Left cardiac atrium (tissue), 4 donors: Measurements from ENCODE around the gene ZNF627. TPM values are rescaled to one million over a fixed set of nuclear protein-coding genes. Genes with fewer than 3 reads are reported as not detected.
"Not testable (repeated sequence)": the region's sequence is repeated elsewhere in the genome, so short reads cannot be mapped to it uniquely, and the experiment has no call there.

Experiments
- ATAC-seq, 2 donors: fragments of 200-7000 bp; cut with Tn5 transposase; one replicate each; pipeline ENCODE4 v1.9.1; 2020; ENCODE audit warnings: mild to moderate bottlenecking in 2 of 2, moderate library complexity in 2 of 2
- DNase-seq: peaks from one replicate; pipeline ENCODE4 v3.0.0-alpha.2; 2020
- intact Hi-C, 2 donors: fragments of 100-400 bp; cut with DNase I; formaldehyde crosslinking; loops; one replicate each; pipeline versions ENCODE4 v1.14.1 to v1.15.1; 2022 to 2023
- total RNA-seq, 2 donors: library from RNA; stranded (reverse); fragmentation: NEBNext Ultra II Directional; extraction: Animal tissue kit (Norgen Biotek cat#: 25700); gene quantifications; one replicate each; pipeline ENCODE4 v1.2.1, GENCODE V29; 2021
- donor health status: DM: no; HTN: yes; CAD: no.
- donor health status: DM: no; HTN: yes; CAD: no; lungs with severe emphysema.
- donor health status: DM: yes; HTN: yes; CAD: no.
- donor health status: Dilated cardiomyopathy.

ZNF627 gene
- total RNA-seq, 2 donors from 2014 or later, result 5.1 to 5.4 TPM

DNA sequence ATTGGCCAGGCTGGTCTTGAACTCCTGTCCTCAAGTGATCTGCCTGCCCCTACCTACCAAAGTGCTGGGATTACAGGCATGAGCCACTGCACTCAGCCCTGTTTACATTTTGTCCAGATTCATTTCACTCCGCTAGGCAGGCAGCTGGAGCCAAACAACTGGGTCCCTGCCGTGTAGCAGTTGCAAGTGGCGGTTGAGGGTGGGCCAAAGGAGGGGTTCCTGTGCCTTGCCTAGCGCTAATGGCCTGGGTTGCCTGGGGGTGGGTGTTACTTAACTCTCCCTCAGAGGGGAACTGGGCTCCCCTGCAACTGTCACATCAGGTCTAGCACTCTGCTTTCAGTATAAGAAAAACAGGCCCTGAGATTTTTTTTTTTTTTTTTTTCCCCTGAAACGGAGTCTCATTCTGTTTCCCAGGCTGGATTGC lies 27.2 kb upstream of the ZNF627 start:
- intact Hi-C loops, result no loop called here
- ATAC-seq, result no peak

GRCh38 chr19:11573354-11573753 lies 23.9 kb upstream of the ZNF627 start:
- DNase-seq, ATAC-seq: not testable (repeated sequence)

More for the DNA sequence above, 27.2 kb upstream of the ZNF627 start:
- no peak for DNase-seq

GRCh38 chr19:11573763-11574162 lies 23.5 kb upstream of the ZNF627 start:
- intact Hi-C loops, DNase-seq, ATAC-seq: not testable (repeated sequence)

More at GRCh38 chr19:11573354-11573753, 23.9 kb upstream of the ZNF627 start:
- intact Hi-C loops, result not testable (repeated sequence)

DNA sequence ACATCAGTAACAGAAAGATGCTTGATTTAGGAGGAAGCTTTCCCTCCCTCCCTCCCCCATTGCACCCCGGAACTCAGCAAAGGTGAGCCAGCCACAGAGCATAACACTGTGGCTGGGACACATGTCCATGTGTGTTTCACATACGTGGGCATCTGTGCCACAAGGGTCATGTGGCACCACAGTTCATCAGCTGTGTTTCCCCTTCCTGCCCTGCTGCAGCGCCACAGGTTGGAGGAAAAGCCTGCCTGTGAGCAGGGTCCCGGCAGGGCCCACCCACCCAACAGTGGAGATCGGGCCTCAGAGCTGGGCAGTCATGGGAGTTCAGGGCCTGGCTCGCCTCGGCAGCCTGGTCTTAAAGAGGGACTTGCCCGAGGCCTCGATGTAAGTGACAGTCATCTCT lies 22.6 kb upstream of the ZNF627 start:
- no peak for ATAC-seq
- DNase-seq, result no peak
- intact Hi-C loops, result no loop called here

DNA sequence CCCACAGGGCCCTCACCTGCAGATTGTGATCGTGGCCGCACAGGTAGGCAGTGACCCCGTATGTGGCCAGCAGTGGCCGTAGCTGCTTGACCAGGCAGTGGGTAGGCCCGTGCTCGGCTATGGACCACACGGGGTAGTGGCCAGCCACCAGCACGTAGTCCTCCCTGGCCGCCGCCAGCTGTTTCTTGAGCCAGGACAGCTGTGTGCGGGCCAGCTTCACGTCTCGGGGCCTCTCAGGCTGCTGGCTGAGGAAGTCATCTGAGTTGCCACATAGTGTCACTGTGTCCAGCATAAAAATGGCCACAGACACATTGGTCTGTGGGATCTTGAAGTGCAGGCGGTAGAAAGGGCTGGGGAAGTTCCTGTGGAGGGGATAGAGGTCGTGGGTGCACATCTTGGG lies 21.1 kb upstream of the ZNF627 start:
- intact Hi-C loops, result no loop called here
- peak in 1 of 2 donors; percentile 41 for ATAC-seq
- DNase-seq, result no peak

DNA sequence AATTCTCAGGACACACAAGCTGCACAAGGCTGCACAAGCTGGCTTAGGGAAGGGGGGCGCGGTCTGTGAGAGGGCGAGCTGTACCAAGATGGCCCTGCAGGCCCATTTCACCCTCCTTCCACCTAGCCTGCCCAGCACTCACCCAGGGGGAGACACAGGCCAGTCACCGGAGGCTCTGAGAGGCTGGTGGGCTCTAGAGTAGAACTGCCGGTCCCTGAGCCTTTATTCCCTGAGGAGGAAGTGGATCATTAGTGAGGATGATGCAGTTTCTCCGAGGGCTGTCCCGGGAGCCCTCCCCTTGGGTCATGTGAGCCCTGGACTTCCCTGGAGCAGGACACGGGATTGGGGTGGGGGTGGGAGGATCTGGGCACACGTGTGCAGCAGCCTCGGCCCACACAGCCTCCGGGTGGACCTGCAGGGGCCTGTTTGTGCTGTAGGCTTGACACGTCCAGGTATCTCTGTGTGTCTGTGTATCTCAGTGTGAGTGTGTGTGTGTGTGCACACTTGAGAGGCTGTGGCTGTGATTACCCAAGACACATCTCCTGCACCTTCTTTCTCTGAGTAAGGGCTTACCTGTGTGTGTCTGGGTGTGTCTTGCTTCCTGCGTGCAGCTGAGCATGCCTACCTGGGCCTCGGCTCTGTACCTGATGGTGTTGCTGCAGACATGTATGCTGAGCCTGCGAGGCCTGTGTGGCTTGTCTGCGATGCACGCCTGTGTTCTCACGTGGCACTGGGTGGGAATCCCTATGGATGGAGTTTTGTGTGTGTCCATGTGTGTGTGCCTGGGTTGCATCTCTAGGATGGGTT lies 19.6 kb upstream of the ZNF627 start, which contains the start of gene ACP5:
Gene ACP5, minus strand, starts transcription at position 195 of the 807 bp plus-strand sequence. CDS start 328 bp downstream, outside the sequence.
- ATAC-seq (peak in 1 of 2 donors; percentile 32), DNase-seq (no peak)
- intact Hi-C loops, result no loop called here

DNA sequence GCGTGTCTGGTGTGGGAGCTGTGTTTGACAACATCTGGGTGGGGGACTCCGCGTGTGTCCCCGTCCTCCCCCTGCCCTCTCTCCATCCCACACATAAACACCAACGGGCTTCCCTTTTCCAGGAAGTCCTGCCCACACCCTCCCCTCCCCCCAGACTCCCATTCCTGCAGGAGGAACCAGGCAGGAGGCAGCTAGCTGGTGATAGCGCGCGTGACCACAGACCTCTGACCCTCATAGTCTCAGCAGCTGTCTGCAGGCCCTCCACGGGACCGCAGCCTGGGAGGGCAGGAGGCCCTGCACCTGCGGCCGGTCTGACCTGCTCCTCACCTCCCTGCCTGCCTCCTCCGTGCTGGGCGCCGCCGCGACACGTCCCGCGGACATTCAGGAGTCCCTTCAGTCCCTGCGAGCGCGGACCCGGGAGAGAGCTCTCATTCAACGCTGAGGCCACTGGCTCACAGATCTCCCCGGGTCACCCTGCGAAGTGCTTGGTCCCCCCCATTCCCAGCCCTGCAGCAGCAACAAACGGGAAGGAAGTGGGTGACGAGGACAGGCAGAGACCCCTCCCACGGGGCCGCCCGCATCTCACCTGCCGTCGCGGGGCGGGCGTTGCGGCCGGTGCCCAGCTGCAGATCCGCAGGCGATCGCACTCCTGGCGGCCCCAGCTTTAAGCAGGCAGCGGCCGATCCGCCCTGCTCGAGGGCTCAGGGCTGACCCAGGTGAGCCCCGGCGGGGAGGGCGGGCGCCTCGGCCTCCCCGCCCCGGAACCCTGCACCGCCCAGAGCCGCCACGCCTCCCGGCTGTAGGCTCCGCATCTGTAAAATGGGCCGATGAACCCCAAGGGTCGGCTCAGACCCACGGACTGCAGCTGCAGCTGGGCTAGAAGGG lies 18.8 kb upstream of the ZNF627 start:
- ATAC-seq, result peak; percentile 62 to 66
- intact Hi-C loops, result no loop called here
- DNase-seq, result peak; percentile 59

DNA sequence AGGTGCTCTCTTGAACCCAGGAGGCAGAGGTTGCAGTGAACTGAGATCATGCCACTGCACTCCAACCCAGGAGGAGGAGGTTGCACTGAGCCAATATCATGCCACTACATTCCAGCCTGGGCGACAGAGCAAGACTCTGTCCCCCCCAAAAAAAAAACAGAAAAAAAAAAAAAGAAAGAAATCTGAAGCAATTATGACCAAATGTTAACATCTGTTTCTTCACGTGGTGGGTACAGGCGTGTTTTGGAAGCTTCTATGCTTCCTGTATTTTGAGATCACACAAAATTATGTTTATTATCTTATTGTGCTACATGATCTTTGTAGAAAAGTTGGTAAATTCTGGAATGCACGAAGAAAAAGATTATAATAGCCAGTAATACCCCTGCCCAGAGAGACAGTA lies 17.2 kb upstream of the ZNF627 start:
- ATAC-seq, result no peak
- DNase-seq, result no peak
- intact Hi-C loops, result no loop called here

DNA sequence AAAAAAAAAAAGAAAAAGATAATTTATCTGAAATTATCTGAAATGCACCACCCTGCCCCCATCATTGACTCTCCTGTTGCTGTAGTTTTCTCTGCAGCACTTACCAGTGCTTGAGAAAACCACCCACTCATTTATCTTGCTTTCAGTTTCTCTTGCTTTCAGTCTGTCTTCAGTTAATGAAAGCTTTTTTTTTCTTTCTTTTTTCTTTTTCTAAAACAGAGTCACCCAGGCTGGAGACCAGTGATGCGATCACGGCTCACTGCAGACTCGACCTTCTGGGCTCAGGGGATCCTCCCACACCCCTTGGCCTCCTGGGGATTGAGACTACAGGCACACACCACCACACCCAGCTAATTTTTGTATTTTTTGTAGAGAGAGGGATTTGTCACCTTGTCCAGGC lies 15.5 kb upstream of the ZNF627 start:
- ATAC-seq (no peak), DNase-seq (no peak)
- intact Hi-C loops, result no loop called here

DNA sequence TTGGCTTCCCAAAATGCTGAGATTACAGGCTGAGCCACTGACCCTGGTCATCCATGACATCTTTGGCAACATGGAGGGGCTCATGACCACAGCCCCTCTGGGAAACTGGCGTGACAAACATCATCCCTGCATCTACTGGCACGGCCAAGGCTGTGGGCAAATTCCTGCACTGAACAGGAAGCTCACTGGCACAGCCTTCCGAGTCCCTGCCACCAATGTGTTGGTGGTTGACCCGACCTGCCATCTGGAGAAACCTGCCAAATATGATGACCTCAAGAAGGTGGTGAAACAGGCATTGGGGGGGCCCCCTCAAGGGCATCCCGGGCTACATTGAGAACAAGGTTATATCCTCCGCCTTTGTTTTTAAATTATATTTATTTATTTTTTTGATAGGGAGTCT lies 11.0 kb upstream of the ZNF627 start:
- no peak for DNase-seq
- ATAC-seq, result no peak

DNA sequence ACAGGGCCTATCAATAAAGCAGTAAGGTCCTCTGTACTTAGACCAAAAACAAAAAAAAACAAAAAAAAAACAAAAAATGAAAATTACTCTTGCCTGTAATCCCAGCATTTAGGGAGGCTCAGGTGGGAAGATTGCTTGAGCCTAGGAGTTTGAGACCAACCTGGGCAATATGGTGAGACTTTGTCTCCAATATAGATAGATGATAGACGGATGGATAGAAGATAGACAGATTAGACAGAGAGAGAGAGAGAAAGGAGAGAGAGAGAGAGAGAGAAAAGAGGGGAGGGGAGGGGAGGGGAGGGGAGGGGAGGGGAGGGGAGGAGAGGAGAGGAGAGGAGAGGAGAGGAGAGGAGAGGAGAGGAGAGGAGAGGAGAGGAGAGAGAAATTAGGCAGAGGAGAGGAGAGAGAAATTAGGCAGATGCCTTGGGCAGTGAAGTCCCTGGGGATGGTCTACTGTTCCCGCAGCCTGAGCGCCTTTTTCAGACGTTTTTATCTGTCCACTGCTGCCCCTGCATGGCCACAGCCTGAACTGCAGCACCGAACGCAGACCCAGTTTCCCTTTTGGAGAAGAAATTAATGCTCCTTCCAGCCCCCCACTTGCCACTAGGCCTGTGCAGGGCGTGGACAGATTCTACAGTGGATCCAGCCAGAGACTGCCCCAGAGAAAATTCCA lies 9.8 kb upstream of the ZNF627 start:
- peak; percentile 79 for DNase-seq
- intact Hi-C loops, result loop anchor here in 1 of 2 donors (1.0 kb wide), 1 partner anchor 91 kb away; no protein-coding TSS in a partner anchor
- ATAC-seq, result peak; percentile 88 to 89

More for the DNA sequence above, 11.0 kb upstream of the ZNF627 start:
- intact Hi-C loops, result no loop called here

DNA sequence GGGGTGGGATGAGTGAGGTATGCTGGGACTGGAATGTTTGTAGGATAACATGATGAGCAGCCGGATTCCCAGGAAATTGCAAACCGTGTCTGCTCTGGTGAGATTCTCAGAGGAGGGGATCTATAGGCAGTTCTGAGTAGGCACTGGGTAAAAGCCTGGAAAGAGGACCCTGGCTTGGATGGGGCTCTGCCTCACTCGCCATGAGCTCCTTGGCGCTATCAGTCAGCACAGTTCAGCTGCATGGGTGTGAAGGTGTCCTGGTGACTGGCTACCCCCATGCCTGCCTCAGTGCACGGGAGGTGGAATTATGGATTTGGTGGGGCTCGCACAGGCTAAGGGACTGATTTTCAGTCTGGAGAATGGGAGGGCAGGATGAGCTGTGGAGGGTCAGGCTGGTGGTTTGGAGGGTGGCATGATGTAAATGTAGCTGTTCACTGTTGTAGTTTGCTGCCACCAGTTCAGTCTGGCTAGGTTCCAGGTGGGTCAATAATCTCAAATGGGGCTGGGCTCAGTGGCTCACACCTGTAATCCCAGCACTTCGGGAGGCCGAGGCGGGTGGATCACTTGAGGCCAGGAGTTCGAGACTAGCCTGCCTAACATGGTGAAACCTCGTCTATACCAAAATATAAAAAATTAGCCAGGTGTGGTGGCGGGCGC lies 9.2 kb upstream of the ZNF627 start:
- no peak for DNase-seq
- peak; percentile 9 to 23 for ATAC-seq
- intact Hi-C loops, result loop anchor here in 1 of 2 donors (1.0 kb wide), 1 partner anchor 92 kb away; no protein-coding TSS in a partner anchor

DNA sequence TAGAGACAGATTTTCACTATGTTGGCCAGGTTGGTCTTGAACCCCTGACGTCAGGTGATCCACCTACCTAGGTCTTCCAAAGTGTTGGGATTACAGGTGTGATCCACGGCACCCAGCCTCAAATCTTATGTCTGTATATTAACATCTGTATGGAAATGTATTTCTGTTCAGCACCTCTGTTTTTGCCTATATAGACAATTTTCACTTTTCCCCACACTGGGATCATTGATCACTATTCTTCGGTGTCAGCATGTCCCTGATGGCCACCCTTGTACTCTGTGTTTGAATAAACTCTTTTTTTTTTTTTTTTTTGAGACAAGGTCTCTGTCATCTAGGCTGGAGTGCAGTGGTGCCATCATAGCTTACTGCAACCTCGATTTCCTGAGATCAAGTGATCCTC lies 3.2 kb upstream of the ZNF627 start:
- ATAC-seq, result no peak
- no peak for DNase-seq
- intact Hi-C loops, result no loop called here

- intact Hi-C loops, result no loop called here
- no peak for ATAC-seq
- no peak for DNase-seq
Observed at GRCh38 chr19:11596156-11596555, 1.1 kb upstream of the ZNF627 start.

DNA sequence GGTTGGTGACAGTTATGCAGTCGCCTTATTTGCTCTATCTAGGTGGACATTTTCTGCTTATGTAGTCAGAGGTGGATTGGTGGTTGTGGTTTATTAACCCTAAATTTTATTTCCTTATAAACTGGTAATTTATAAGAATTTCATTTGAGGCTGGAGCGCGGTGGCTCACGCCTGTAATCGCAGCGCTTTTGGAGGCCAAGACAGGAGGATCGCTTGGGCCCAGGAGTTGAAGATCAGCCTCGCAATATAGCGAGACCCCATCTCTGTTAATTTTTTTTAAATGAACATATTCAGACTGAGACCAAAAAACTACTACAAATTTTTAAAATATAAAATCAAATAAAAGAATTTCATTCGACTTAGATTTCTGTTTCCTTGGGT lies 810 bp downstream of the ZNF627 start:
- intact Hi-C loops, result no loop called here
- ATAC-seq (no peak), DNase-seq (no peak)

DNA sequence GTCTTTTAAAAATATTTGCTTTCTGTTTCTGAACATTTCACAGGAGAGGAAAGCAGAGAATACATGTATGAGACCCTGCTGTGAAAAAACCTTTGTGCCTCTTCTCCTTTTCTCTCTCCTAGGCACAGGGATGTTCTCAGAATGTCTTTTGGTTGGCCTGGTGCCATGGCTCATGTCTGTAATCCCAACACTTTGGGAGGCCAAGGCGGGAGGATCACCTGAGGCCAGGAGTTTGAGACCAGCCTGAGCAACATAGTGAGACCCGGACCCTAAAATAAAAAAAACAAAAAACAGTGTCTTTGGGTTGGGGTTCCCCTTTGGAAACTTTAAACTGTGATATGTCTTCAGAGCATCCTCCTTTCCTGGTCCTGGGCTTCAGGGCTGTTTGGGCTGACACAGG lies 1.5 kb downstream of the ZNF627 start:
- DNase-seq (no peak), ATAC-seq (no peak)
- intact Hi-C loops, result no loop called here

DNA sequence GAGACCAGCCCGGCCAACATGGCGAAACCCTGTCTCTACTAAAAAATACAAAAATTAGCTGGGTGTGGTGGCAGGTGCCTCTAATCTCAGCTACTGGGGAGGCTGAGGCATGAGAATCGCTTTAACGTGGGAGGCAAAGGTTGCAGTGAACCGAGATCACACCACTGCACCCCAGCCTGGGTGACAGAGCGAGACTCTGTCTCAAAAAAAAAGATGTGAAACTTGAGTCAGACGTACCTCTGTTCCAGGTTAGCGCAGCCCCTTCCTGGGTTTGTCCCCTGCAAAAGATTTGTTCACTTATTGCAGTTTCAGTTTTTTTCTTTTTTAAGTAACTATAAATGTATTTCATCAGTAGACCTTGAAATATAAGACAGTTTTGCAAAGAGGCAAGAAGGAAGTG lies 2.4 kb downstream of the ZNF627 start:
- intact Hi-C loops, DNase-seq: not testable (repeated sequence)

DNA sequence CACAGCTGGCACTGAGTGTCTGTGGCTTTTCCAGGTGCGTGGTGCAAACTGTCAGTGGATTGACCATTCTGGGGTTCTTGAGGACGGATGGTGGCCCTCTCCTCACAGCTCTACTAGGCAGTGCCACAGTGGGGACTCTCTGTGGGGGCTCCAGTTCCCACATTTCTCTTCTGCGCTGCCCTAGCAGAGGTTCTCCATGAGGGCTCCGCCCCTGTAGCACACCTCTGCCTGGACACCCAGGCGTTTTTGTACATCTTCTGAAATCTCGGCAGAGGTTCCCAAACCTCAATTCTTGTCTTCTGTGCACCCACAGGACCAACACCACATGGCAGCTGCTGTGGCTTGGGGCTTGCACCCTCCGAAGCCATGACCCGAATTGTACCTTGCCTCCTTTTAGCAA lies 9.2 kb downstream of the ZNF627 start:
- intact Hi-C loops, result no loop called here
- DNase-seq (no peak), ATAC-seq (no peak)

More for the DNA sequence above, 2.4 kb downstream of the ZNF627 start:
- not testable (repeated sequence) for ATAC-seq

GRCh38 chr19:11611730-11612129 lies 14.4 kb downstream of the ZNF627 start:
- intact Hi-C loops, result no loop called here
- DNase-seq (no peak), ATAC-seq (no peak)
